Uterus (tissue), 4 donors: Measurements from ENCODE around the gene PIF1. TPM values are rescaled to one million over a fixed set of nuclear protein-coding genes. Genes with fewer than 3 reads are reported as not detected.

ENCODE experiments used
- DNase-seq, 2 donors: peaks; one replicate each; pipeline ENCODE4 v3.0.0-alpha.2; 2019 to 2020
- H3K27ac ChIP-seq, 2 donors: fragments of 200-600 bp; sonication (generic); 1 replicate in 1 of 2; 2 replicates in 1 of 2; pipeline ENCODE4 v1.5.1; 2016 to 2018
- H3K27me3 ChIP-seq, 2 donors: fragments of 200-600 bp; sonication (generic); one replicate each; pipeline ENCODE4 v1.5.1; 2018 to 2019; ENCODE audit warnings: control low read depth in 1 of 2
- H3K36me3 ChIP-seq, 2 donors: fragments of 200-600 bp; sonication (generic); one replicate each; pipeline ENCODE4 v1.5.1; 2019; ENCODE audit warnings: control low read depth in 1 of 2
- H3K4me1 ChIP-seq, 2 donors: fragments of 200-600 bp; sonication (generic); one replicate each; pipeline ENCODE4 v1.5.1; 2018 to 2019; ENCODE audit warnings: control low read depth in 1 of 2
- H3K4me3 ChIP-seq, 2 donors: fragments of 200-600 bp; sonication (generic); 1 replicate in 1 of 2; 2 replicates in 1 of 2; pipeline ENCODE4 v1.5.1; 2018 to 2019; ENCODE audit warnings: mild to moderate bottlenecking in 1 of 2
- H3K9me3 ChIP-seq, 2 donors: fragments of 200-600 bp; sonication (generic); one replicate each; pipeline ENCODE4 v1.5.1; 2019; ENCODE audit warnings: control low read depth in 1 of 2
- POLR2A ChIP-seq, 2 donors: fragments of 450-650 bp; IDR thresholded peaks; one replicate each; pipeline ENCODE4 v1.6.1; 2016; ENCODE audit warnings: antibody characterized with exemption in 2 of 2, mild to moderate bottlenecking in 1 of 2, moderate library complexity in 1 of 2
- intact Hi-C: fragments of 100-400 bp; cut with DNase I; formaldehyde crosslinking; loops from one replicate; pipeline ENCODE4 v1.15.1; 2023; ENCODE audit warnings: low total_unique reads
- total RNA-seq, 4 donors: library from RNA; depleted of rRNA in 3 of 4; stranded (reverse); fragments of >200 nt in 3 of 4; gene quantifications; one replicate each; pipeline versions ENCODE4 v1.1.0 to v1.2.4, GENCODE V29; 2014 to 2023
- TF ChIP-seq, protein P1 (sequence below), 4 experiments: fragments of 200-600 bp in 2 of 4; fragments of 450-650 bp in 2 of 4; sonication (generic) in 2 of 4; IDR thresholded peaks; one replicate each; pipeline ENCODE4 v1.5.1; 2016 to 2019; ENCODE audit warnings: antibody characterized with exemption in 4 of 4, mild to moderate bottlenecking in 2 of 4, moderate library complexity in 1 of 4
- donor health status: DM: yes; HTN: yes; CAD: no.

PIF1 gene
- total RNA-seq, 4 donors from 2014 or later, result 0.24 to 5.5 (median 0.29) TPM; not detected in 1

DNA sequence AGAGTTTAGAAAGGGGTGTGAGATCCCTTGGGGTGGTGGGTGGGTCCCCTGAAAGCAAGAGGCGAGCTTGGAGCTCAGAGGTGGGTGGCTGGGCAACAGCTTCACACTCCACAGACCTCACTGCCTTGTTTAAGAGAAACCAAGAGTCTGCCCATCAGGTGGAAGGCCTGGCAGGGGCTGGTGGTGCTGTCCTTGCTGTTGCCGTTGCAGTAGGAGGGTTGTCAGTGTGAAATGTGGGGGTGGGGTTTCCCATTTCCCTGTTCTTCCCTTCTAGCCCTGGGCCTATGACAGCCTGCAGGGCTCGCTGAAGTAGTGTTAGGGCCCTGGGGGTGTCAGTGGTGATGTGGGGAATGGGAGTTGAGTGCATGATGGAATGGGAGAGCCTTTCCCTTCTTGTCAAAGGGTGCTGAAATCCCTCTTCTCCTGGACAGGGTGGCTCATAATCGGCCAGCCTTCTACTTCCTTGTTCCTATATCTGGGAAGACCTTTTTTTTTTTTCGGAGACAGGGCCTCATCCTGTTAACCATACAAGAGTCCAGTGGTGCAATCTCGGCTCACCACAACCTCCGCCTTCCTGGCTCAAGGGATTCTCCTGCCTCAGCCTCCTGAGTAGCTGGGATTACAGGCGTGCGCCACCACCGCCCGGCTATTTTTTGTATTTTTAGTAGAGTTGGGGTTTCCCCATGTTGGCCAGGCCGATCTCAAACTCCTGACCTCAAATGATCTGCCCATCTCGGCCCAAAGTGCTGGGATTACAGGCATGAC, 20.6 kb upstream of the PIF1 start:
- intact Hi-C loops, result loop anchor here (10.0 kb wide), 2 partner anchors 59 to 449 kb away; partner anchors contain the start of gene RNU5A-1
- no peak for TF ChIP-seq POLR2A (IDR thresholded peaks at IDR 0.05)
- TF ChIP-seq, protein P1, sequence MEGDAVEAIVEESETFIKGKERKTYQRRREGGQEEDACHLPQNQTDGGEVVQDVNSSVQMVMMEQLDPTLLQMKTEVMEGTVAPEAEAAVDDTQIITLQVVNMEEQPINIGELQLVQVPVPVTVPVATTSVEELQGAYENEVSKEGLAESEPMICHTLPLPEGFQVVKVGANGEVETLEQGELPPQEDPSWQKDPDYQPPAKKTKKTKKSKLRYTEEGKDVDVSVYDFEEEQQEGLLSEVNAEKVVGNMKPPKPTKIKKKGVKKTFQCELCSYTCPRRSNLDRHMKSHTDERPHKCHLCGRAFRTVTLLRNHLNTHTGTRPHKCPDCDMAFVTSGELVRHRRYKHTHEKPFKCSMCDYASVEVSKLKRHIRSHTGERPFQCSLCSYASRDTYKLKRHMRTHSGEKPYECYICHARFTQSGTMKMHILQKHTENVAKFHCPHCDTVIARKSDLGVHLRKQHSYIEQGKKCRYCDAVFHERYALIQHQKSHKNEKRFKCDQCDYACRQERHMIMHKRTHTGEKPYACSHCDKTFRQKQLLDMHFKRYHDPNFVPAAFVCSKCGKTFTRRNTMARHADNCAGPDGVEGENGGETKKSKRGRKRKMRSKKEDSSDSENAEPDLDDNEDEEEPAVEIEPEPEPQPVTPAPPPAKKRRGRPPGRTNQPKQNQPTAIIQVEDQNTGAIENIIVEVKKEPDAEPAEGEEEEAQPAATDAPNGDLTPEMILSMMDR (IDR thresholded peaks at IDR 0.05), result no peak
- no peak for DNase-seq
- no peaks in the 10 kb centered on the region for H3K27me3 ChIP-seq
- H3K27ac ChIP-seq, result peak overlapping the region; percentile 81 to 94
- H3K4me1 ChIP-seq, result peaks cover 10 to 13% of the 10 kb centered on the region in 2 donors
- H3K4me3 ChIP-seq, result no peak overlapping the region
- H3K9me3 ChIP-seq, result no peaks in the 10 kb centered on the region
- no peaks in the 10 kb centered on the region for H3K36me3 ChIP-seq

DNA sequence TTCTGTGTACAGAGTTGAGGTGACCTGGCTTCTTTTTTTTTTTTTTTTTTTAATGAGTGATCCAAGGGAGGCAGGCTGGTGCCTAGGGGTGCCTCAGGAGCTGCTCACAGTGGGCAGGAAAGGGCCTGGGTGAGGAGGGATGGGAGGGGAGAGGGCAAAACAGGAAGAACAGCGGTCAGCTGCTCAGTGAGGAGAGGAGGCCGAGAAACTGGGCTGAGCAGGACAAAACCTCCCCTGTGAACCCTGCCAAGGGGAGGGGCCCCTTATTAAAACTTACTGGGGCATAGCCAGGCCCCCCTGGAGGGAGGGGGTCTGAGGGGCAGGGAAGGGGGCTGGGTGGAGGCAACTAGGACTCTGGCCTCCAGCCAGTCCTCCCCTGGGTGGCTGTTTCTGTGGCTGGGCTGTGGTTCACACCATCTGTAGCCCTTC, 19.8 kb upstream of the PIF1 start:
- Histone ChIP-seq H3K36me3 (no peaks in the 10 kb centered on the region), H3K4me1 (peaks cover 6 to 13% of the 10 kb centered on the region in 2 donors), H3K27ac (peak overlapping the region; percentile 81 to 94), H3K4me3 (peak overlapping the region; percentile 63 to 87), H3K9me3 (no peaks in the 10 kb centered on the region), H3K27me3 (no peaks in the 10 kb centered on the region)
- intact Hi-C loops, result loop anchor here (10.0 kb wide), 2 partner anchors 60 to 450 kb away; partner anchors contain the start of gene RNU5A-1
- no peak for DNase-seq
- TF ChIP-seq, protein P1 (IDR thresholded peaks at IDR 0.05), result no peak
- no peak for TF ChIP-seq POLR2A (IDR thresholded peaks at IDR 0.05)

DNA sequence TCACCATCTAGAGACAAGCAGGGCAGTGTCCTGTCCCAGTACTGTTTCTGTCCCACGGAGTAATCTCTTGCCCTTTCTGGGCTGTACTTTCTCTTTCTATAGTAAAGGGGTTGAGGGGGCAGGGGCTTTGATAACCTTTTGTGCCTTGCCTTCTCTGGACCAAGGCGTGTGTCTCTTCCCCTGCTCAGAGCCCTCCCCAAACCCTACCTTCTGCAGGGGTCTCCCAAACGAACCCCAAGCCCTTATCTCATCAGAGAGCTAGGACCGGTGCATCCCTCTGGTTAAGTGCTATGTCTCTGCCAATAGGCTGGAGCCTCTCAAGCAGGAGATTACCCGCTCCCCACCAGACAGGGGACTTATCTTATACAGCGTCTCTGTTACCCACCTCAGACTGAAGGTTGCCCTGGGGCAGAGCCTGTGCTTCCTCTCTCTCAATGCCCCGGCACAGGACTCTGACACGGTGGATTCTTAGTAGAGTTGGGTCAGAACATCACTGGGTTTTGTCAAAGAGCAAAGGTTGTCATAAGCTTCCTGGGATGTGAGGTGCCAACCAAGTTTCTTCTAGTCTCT, 19.2 kb upstream of the PIF1 start:
- Histone ChIP-seq H3K36me3 (no peaks in the 10 kb centered on the region), H3K4me3 (peak overlapping the region; percentile 63 to 87), H3K9me3 (no peaks in the 10 kb centered on the region), H3K27ac (peak overlapping the region; percentile 81 to 94), H3K27me3 (no peaks in the 10 kb centered on the region), H3K4me1 (peaks cover 6 to 13% of the 10 kb centered on the region in 2 donors)
- TF ChIP-seq, protein P1 (IDR thresholded peaks at IDR 0.05), result no peak
- TF ChIP-seq POLR2A (IDR thresholded peaks at IDR 0.05), result no peak
- intact Hi-C loops, result loop anchor here (10.0 kb wide), 2 partner anchors 60 to 450 kb away; partner anchors contain the start of gene RNU5A-1
- no peak for DNase-seq

DNA sequence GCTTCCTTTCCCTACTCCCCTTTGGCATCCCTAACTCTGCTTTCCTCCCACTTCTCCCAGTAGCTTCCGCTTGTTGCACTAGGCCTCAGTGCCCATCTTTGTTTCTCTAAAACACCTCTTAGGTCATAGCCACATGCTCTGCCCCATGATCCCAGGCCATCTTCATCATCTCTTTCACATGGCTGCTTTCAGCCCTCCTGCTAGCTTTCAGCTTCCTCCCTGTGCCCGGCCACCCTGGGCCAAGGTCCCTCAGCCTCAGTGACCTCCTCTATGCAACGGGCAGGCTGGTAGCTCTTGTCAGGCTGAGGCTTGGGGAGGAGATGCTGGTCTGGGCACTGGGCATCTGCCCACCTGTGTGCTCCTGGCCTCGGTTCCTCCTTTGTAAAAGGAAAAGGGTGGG, 18.5 kb upstream of the PIF1 start:
- H3K4me1 ChIP-seq, result peaks cover 6 to 13% of the 10 kb centered on the region in 2 donors
- H3K9me3 ChIP-seq, result no peaks in the 10 kb centered on the region
- intact Hi-C loops, result loop anchor here (10.0 kb wide), 2 partner anchors 61 to 451 kb away; partner anchors contain the start of gene RNU5A-1
- TF ChIP-seq, protein P1 (IDR thresholded peaks at IDR 0.05), result no peak
- TF ChIP-seq POLR2A (IDR thresholded peaks at IDR 0.05), result no peak
- peak overlapping the region; percentile 81 to 94 for H3K27ac ChIP-seq
- H3K4me3 ChIP-seq, result peak overlapping the region; percentile 63 to 87
- no peak for DNase-seq
- H3K27me3 ChIP-seq, result no peaks in the 10 kb centered on the region
- H3K36me3 ChIP-seq, result no peaks in the 10 kb centered on the region
